WTC11 (cell line): ENCODE measurements around the gene ARL13A. TPM values are rescaled to one million over a fixed set of nuclear protein-coding genes. Genes with fewer than 3 reads are reported as not detected.

ENCODE experiments used
- ATAC-seq: fragments of 200-7000 bp; cut with Tn5 transposase; 2 replicates; pipeline ENCODE4 v1.10.0; 2021; ENCODE audit warnings: mild to moderate bottlenecking, moderate library complexity
- CTCF ChIA-PET: fragments of 300-600 bp; sonication (Branson Sonifier 250); formaldehyde crosslinking; loops from one replicate; lab custom pipeline; 2021; ENCODE audit warnings: antibody characterized with exemption; lab: Charles Lee
- POLR2A ChIA-PET: fragments of 350-600 bp; sonication (Branson Sonifier 250); formaldehyde crosslinking; loops from one replicate; lab custom pipeline; 2021; ENCODE audit warnings: antibody characterized with exemption; lab: Charles Lee
- DNase-seq: peaks from one replicate; pipeline ENCODE4 v3.0.0; 2021; ENCODE audit warnings: low spot score
- H3K27ac Mint-ChIP-seq: 2 replicates; pipeline ENCODE4 v1.8.0; 2021; ENCODE audit warnings: mixed read lengths
- H3K27me3 Mint-ChIP-seq: 2 replicates; pipeline ENCODE4 v1.8.0; 2021; ENCODE audit warnings: low read depth, mild to moderate bottlenecking, moderate library complexity, mixed read lengths
- H3K36me3 Mint-ChIP-seq: 2 replicates; pipeline ENCODE4 v1.8.0; 2021; ENCODE audit warnings: mixed read lengths
- H3K4me1 Mint-ChIP-seq: 2 replicates; pipeline ENCODE4 v1.8.0; 2022; ENCODE audit warnings: mixed read lengths
- H3K4me3 Mint-ChIP-seq: 2 replicates; pipeline ENCODE4 v1.8.0; 2021; ENCODE audit warnings: mild to moderate bottlenecking, moderate library complexity, mixed read lengths
- H3K9me3 Mint-ChIP-seq: 2 replicates; pipeline ENCODE4 v1.8.0; 2021; ENCODE audit warnings: mixed read lengths
- CREM ChIP-seq: sonication (generic); formaldehyde crosslinking; IDR thresholded peaks from 2 replicates; pipeline ENCODE4 v1.8.1; 2022; ENCODE audit warnings: mild to moderate bottlenecking, missing genetic modification reagents, moderate library complexity
- ESRRA ChIP-seq: sonication (generic); formaldehyde crosslinking; IDR thresholded peaks from 2 replicates; pipeline ENCODE4 v1.8.1; 2022; ENCODE audit warnings: mild to moderate bottlenecking, missing genetic modification reagents, borderline replicate concordance
- GABPB1 ChIP-seq: sonication (generic); formaldehyde crosslinking; IDR thresholded peaks from 2 replicates; pipeline ENCODE4 v1.8.1; 2023; ENCODE audit warnings: mild to moderate bottlenecking, missing genetic modification reagents
- IRF2 ChIP-seq: sonication (generic); formaldehyde crosslinking; IDR thresholded peaks from 2 replicates; pipeline ENCODE4 v1.8.0; 2022; ENCODE audit warnings: low read depth, missing genetic modification reagents, borderline replicate concordance
- KAT7 ChIP-seq: sonication (generic); formaldehyde crosslinking; IDR thresholded peaks from 2 replicates; pipeline ENCODE4 v1.8.1; 2023; ENCODE audit warnings: missing genetic modification reagents, mild to moderate bottlenecking, borderline replicate concordance
- NFATC4 ChIP-seq: fragments of 250-450 bp; sonication (Bioruptor Pico); IDR thresholded peaks from 2 replicates; pipeline ENCODE4 v1.9.0; 2021; ENCODE audit warnings: mild to moderate bottlenecking
- PRRX2 ChIP-seq: fragments of 250-450 bp; sonication (Bioruptor Pico); IDR thresholded peaks from 2 replicates; pipeline ENCODE4 v1.8.0; 2021; ENCODE audit warnings: mild to moderate bottlenecking
- RORB ChIP-seq: fragments of 250-450 bp; sonication (Bioruptor Pico); IDR thresholded peaks from 2 replicates; pipeline ENCODE4 v1.9.0; 2021; ENCODE audit warnings: mild to moderate bottlenecking
- TEAD4 ChIP-seq: sonication (generic); formaldehyde crosslinking; IDR thresholded peaks from 2 replicates; pipeline ENCODE4 v1.8.0; 2022; ENCODE audit warnings: mild to moderate bottlenecking, missing genetic modification reagents
- ZBTB21 ChIP-seq: sonication (generic); formaldehyde crosslinking; IDR thresholded peaks from 2 replicates; pipeline ENCODE4 v1.8.1; 2023; ENCODE audit warnings: mild to moderate bottlenecking, missing genetic modification reagents, borderline replicate concordance
- ZNF219 ChIP-seq: sonication (generic); formaldehyde crosslinking; IDR thresholded peaks from 2 replicates; pipeline ENCODE4 v1.8.0; 2023; ENCODE audit warnings: missing genetic modification reagents, mild to moderate bottlenecking, borderline replicate concordance
- ZNF396 ChIP-seq: fragments of 250-450 bp; sonication (Bioruptor Pico); IDR thresholded peaks from 2 replicates; pipeline ENCODE4 v1.8.0; 2021; ENCODE audit warnings: mild to moderate bottlenecking, moderate library complexity, borderline replicate concordance
- total RNA-seq: library from RNA; stranded (reverse); gene quantifications from 3 replicates; pipeline ENCODE4 v1.2.3, GENCODE V29; 2021
- TF ChIP-seq, protein P1 (sequence below): sonication (generic); formaldehyde crosslinking; IDR thresholded peaks from 2 replicates; pipeline ENCODE4 v1.8.1; 2023; ENCODE audit warnings: mild to moderate bottlenecking, missing genetic modification reagents
- TF ChIP-seq, protein P2 (sequence below): sonication (generic); formaldehyde crosslinking; IDR thresholded peaks from 2 replicates; pipeline ENCODE4 v1.8.0; 2023; ENCODE audit warnings: mild to moderate bottlenecking, missing genetic modification reagents
- TF ChIP-seq, protein P3 (sequence below): sonication (generic); formaldehyde crosslinking; IDR thresholded peaks from 2 replicates; pipeline ENCODE4 v1.8.0; 2023; ENCODE audit warnings: missing genetic modification reagents
- TF ChIP-seq, protein P4 (sequence below): sonication (generic); formaldehyde crosslinking; IDR thresholded peaks from 2 replicates; pipeline ENCODE4 v1.8.0; 2022; ENCODE audit warnings: missing genetic modification reagents
- TF ChIP-seq, protein P5 (sequence below): fragments of 250-450 bp; sonication (Bioruptor Pico); IDR thresholded peaks from 2 replicates; pipeline ENCODE4 v1.8.0; 2021; ENCODE audit warnings: mild to moderate bottlenecking
- TF ChIP-seq, protein P6 (sequence below): sonication (generic); formaldehyde crosslinking; IDR thresholded peaks from 2 replicates; pipeline ENCODE4 v1.8.1; 2022; ENCODE audit warnings: mild to moderate bottlenecking, missing genetic modification reagents, moderate library complexity, borderline replicate concordance
- TF ChIP-seq, protein P7 (sequence below): sonication (generic); formaldehyde crosslinking; conservative IDR thresholded peaks from 2 replicates; pipeline ENCODE4 v1.8.1; 2022; ENCODE audit warnings: mild to moderate bottlenecking, missing genetic modification reagents

The ARL13A gene
- total RNA-seq, 1 experiment from 2014 or later = not detected

DNA sequence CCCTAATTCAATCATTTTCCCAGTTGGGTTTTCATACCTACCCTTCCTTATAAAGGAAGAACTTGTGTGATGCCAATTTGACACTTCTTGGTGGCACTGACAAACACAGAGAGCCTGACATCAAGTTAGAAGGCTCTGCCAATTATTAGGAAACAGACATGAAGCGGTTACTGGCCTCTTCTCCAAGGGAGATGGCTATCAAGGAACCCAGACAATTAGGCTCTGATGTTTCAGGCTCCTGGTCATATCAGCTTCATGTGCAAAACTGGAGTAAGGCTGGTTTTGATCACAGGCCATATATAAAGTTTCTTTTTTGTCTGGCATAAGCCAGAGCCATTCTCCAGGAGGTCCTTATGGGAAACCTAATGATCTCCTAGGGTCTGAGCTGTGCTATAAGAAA lies 428 bp downstream of the ARL13A start:
- TF ChIP-seq NFATC4 (no peak), ZBTB21 (no peak), ZNF219 (CRISPR knock-in tag) (no peak), ESRRA (no peak), RORB (no peak), PRRX2 (CRISPR knock-in tag) (no peak), IRF2 (no peak), GABPB1 (CRISPR knock-in tag) (no peak), KAT7 (CRISPR knock-in tag) (no peak), ZNF396 (CRISPR knock-in tag) (no peak), CREM (CRISPR knock-in tag) (no peak), TEAD4 (no peak)
- TF ChIP-seq, protein P1, sequence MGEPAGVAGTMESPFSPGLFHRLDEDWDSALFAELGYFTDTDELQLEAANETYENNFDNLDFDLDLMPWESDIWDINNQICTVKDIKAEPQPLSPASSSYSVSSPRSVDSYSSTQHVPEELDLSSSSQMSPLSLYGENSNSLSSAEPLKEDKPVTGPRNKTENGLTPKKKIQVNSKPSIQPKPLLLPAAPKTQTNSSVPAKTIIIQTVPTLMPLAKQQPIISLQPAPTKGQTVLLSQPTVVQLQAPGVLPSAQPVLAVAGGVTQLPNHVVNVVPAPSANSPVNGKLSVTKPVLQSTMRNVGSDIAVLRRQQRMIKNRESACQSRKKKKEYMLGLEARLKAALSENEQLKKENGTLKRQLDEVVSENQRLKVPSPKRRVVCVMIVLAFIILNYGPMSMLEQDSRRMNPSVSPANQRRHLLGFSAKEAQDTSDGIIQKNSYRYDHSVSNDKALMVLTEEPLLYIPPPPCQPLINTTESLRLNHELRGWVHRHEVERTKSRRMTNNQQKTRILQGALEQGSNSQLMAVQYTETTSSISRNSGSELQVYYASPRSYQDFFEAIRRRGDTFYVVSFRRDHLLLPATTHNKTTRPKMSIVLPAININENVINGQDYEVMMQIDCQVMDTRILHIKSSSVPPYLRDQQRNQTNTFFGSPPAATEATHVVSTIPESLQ = no peak
- TF ChIP-seq, protein P2, sequence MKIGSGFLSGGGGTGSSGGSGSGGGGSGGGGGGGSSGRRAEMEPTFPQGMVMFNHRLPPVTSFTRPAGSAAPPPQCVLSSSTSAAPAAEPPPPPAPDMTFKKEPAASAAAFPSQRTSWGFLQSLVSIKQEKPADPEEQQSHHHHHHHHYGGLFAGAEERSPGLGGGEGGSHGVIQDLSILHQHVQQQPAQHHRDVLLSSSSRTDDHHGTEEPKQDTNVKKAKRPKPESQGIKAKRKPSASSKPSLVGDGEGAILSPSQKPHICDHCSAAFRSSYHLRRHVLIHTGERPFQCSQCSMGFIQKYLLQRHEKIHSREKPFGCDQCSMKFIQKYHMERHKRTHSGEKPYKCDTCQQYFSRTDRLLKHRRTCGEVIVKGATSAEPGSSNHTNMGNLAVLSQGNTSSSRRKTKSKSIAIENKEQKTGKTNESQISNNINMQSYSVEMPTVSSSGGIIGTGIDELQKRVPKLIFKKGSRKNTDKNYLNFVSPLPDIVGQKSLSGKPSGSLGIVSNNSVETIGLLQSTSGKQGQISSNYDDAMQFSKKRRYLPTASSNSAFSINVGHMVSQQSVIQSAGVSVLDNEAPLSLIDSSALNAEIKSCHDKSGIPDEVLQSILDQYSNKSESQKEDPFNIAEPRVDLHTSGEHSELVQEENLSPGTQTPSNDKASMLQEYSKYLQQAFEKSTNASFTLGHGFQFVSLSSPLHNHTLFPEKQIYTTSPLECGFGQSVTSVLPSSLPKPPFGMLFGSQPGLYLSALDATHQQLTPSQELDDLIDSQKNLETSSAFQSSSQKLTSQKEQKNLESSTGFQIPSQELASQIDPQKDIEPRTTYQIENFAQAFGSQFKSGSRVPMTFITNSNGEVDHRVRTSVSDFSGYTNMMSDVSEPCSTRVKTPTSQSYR (CRISPR knock-in tag) = no peak
- TF ChIP-seq, protein P3, sequence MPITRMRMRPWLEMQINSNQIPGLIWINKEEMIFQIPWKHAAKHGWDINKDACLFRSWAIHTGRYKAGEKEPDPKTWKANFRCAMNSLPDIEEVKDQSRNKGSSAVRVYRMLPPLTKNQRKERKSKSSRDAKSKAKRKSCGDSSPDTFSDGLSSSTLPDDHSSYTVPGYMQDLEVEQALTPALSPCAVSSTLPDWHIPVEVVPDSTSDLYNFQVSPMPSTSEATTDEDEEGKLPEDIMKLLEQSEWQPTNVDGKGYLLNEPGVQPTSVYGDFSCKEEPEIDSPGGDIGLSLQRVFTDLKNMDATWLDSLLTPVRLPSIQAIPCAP (CRISPR knock-in tag) = no peak
- TF ChIP-seq, protein P4, sequence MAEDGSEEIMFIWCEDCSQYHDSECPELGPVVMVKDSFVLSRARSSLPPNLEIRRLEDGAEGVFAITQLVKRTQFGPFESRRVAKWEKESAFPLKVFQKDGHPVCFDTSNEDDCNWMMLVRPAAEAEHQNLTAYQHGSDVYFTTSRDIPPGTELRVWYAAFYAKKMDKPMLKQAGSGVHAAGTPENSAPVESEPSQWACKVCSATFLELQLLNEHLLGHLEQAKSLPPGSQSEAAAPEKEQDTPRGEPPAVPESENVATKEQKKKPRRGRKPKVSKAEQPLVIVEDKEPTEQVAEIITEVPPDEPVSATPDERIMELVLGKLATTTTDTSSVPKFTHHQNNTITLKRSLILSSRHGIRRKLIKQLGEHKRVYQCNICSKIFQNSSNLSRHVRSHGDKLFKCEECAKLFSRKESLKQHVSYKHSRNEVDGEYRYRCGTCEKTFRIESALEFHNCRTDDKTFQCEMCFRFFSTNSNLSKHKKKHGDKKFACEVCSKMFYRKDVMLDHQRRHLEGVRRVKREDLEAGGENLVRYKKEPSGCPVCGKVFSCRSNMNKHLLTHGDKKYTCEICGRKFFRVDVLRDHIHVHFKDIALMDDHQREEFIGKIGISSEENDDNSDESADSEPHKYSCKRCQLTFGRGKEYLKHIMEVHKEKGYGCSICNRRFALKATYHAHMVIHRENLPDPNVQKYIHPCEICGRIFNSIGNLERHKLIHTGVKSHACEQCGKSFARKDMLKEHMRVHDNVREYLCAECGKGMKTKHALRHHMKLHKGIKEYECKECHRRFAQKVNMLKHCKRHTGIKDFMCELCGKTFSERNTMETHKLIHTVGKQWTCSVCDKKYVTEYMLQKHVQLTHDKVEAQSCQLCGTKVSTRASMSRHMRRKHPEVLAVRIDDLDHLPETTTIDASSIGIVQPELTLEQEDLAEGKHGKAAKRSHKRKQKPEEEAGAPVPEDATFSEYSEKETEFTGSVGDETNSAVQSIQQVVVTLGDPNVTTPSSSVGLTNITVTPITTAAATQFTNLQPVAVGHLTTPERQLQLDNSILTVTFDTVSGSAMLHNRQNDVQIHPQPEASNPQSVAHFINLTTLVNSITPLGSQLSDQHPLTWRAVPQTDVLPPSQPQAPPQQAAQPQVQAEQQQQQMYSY (CRISPR knock-in tag) = no peak
- TF ChIP-seq, protein P5, sequence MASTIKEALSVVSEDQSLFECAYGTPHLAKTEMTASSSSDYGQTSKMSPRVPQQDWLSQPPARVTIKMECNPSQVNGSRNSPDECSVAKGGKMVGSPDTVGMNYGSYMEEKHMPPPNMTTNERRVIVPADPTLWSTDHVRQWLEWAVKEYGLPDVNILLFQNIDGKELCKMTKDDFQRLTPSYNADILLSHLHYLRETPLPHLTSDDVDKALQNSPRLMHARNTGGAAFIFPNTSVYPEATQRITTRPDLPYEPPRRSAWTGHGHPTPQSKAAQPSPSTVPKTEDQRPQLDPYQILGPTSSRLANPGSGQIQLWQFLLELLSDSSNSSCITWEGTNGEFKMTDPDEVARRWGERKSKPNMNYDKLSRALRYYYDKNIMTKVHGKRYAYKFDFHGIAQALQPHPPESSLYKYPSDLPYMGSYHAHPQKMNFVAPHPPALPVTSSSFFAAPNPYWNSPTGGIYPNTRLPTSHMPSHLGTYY (CRISPR knock-in tag) = no peak
- TF ChIP-seq, protein P6, sequence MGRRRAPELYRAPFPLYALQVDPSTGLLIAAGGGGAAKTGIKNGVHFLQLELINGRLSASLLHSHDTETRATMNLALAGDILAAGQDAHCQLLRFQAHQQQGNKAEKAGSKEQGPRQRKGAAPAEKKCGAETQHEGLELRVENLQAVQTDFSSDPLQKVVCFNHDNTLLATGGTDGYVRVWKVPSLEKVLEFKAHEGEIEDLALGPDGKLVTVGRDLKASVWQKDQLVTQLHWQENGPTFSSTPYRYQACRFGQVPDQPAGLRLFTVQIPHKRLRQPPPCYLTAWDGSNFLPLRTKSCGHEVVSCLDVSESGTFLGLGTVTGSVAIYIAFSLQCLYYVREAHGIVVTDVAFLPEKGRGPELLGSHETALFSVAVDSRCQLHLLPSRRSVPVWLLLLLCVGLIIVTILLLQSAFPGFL (CRISPR knock-in tag) = no peak
- TF ChIP-seq, protein P7, sequence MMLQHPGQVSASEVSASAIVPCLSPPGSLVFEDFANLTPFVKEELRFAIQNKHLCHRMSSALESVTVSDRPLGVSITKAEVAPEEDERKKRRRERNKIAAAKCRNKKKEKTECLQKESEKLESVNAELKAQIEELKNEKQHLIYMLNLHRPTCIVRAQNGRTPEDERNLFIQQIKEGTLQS = no peak
- TF ChIP-seq, all 79 proteins: peak for 0
- no peak overlapping the region for H3K4me3 Mint-ChIP-seq
- ChIA-PET CTCF (no interaction called here), POLR2A (no interaction called here)
- ATAC-seq (no peak), DNase-seq (no peak)
- peaks cover 3% of the 10 kb centered on the region for H3K9me3 Mint-ChIP-seq
- H3K4me1 Mint-ChIP-seq = no peaks in the 10 kb centered on the region
- no peaks in the 10 kb centered on the region for H3K27me3 Mint-ChIP-seq
- peaks cover 4% of the 10 kb centered on the region; the same call in 1 of the 2 replicates for H3K36me3 Mint-ChIP-seq
- no peak overlapping the region for H3K27ac Mint-ChIP-seq
